Erythroblast (primary cell): ENCODE measurements around the gene SMC6.

ENCODE experiments used
- GATA1 ChIP-seq: IDR thresholded peaks from 2 replicates; pipeline ENCODE4 v1.6.1; 2011; ENCODE audit warnings: low read depth, mild to moderate bottlenecking, control low read depth, low read length, moderate library complexity
- POLR2A ChIP-seq: IDR thresholded peaks from 2 replicates; pipeline ENCODE4 v1.6.1; 2011; ENCODE audit warnings: mild to moderate bottlenecking, low read length

- TF ChIP-seq POLR2A, result no peak
- no peak for TF ChIP-seq GATA1
Observed at GRCh38 chr2:17640406-17640805, 113.2 kb downstream of the SMC6 start.
